Vagina (tissue), 2 donors: ENCODE results near the gene ADAMTS14.

ENCODE experiments used
- POLR2A ChIP-seq, 2 donors: fragments of 450-650 bp; IDR thresholded peaks; one replicate each; pipeline ENCODE4 v1.6.1; 2017; ENCODE audit warnings: antibody characterized with exemption in 2 of 2, mild to moderate bottlenecking in 2 of 2, moderate library complexity in 2 of 2
- POLR2AphosphoS5 ChIP-seq, 2 donors: sonication (generic); formaldehyde crosslinking; IDR thresholded peaks; one replicate each; pipeline ENCODE4 v1.9.0; 2017; ENCODE audit warnings: antibody characterized with exemption in 2 of 2, mild to moderate bottlenecking in 2 of 2, low read depth in 1 of 2; ENCODE audit not compliant: insufficient read depth in 1 of 2
- TF ChIP-seq, protein P1 (sequence below), 3 experiments: fragments of 450-650 bp in 2 of 3; fragments of 200-600 bp in 1 of 3; sonication (generic) in 1 of 3; IDR thresholded peaks; one replicate each; pipeline ENCODE4 v1.5.1; 2017 to 2019; ENCODE audit warnings: antibody characterized with exemption in 3 of 3, mild to moderate bottlenecking in 2 of 3, moderate library complexity in 2 of 3

DNA sequence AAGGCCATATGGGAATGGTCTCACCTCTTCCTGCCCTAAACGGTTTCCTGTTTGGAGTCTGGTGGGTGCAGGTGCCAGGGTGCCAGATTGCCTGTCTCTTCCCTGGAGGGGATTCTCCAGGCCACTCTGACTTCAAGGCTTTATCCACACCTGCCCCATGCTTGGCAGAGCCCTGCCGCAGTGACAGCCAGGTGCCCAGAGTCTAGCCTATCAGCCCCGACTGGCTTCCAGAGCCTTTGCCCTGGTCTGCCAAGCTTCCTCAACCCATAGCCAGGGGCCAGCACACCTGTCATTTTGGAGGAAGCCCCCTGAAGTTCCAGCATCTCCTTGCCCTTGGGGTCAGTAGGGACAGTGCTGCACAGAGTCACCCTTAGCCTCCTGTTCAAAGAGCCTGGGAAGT is 91.3 kb downstream of the ADAMTS14 start:
- TF ChIP-seq, protein P1, sequence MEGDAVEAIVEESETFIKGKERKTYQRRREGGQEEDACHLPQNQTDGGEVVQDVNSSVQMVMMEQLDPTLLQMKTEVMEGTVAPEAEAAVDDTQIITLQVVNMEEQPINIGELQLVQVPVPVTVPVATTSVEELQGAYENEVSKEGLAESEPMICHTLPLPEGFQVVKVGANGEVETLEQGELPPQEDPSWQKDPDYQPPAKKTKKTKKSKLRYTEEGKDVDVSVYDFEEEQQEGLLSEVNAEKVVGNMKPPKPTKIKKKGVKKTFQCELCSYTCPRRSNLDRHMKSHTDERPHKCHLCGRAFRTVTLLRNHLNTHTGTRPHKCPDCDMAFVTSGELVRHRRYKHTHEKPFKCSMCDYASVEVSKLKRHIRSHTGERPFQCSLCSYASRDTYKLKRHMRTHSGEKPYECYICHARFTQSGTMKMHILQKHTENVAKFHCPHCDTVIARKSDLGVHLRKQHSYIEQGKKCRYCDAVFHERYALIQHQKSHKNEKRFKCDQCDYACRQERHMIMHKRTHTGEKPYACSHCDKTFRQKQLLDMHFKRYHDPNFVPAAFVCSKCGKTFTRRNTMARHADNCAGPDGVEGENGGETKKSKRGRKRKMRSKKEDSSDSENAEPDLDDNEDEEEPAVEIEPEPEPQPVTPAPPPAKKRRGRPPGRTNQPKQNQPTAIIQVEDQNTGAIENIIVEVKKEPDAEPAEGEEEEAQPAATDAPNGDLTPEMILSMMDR (IDR thresholded peaks at IDR 0.05) = no peak
- TF ChIP-seq POLR2A (IDR thresholded peaks at IDR 0.05) = no peak
- TF ChIP-seq POLR2AphosphoS5 (IDR thresholded peaks at IDR 0.05; ENCODE audit: insufficient read depth in 1 of 2, low read depth in 1 of 2) = no peak
